DND-41 (cell line): ENCODE measurements around the gene EIF6.

ENCODE experiments used
- CTCF ChIP-seq: IDR thresholded peaks from 2 replicates; pipeline ENCODE4 v1.5.1; 2012; ENCODE audit warnings: borderline replicate concordance, low read length, moderate library complexity, mild to moderate bottlenecking; ENCODE audit not compliant: poor library complexity, severe bottlenecking; ENCODE audit errors: extremely low read depth
- EZH2 ChIP-seq: IDR thresholded peaks from 3 replicates; pipeline ENCODE4 v1.6.1; 2012; ENCODE audit warnings: borderline replicate concordance, low read depth, mild to moderate bottlenecking, moderate library complexity, low read length, inconsistent platforms; ENCODE audit not compliant: severe bottlenecking

- no peak for TF ChIP-seq EZH2
- TF ChIP-seq CTCF = no peak
Observed at GRCh38 chr20:35267092-35267491, 17.5 kb downstream of the EIF6 start.
